Activated B cell treated with CpG ODN at 0.5 μM for 24 hours (primary cell): ENCODE results near the gene PUDP. TPM values are rescaled to one million over a fixed set of nuclear protein-coding genes. Genes with fewer than 3 reads are reported as not detected.

Source experiments
- ATAC-seq: fragments of 200-7000 bp; cut with Tn5 transposase; one replicate; pipeline ENCODE4 v1.10.0; 2021; ENCODE audit warnings: low read depth, mild to moderate bottlenecking, moderate library complexity
- CTCF ChIA-PET: fragments of 350-600 bp; sonication (Branson Sonifier 250); formaldehyde crosslinking; loops from one replicate; lab custom pipeline; 2021; ENCODE audit warnings: antibody characterized with exemption; lab: Charles Lee
- POLR2A ChIA-PET: fragments of 350-600 bp; sonication (Branson Sonifier 250); formaldehyde crosslinking; loops from one replicate; lab custom pipeline; 2021; ENCODE audit warnings: antibody characterized with exemption; lab: Charles Lee
- DNase-seq: peaks from one replicate; pipeline ENCODE4 v3.0.0; 2022
- H3K27ac Mint-ChIP-seq: one replicate; pipeline ENCODE4 v1.8.0; 2020; ENCODE audit warnings: mixed read lengths
- H3K27me3 Mint-ChIP-seq: one replicate; pipeline ENCODE4 v1.8.0; 2021; ENCODE audit warnings: mixed read lengths
- H3K36me3 Mint-ChIP-seq: one replicate; pipeline ENCODE4 v1.8.0; 2021; ENCODE audit warnings: low read depth, mixed read lengths
- H3K4me1 Mint-ChIP-seq: one replicate; pipeline ENCODE4 v1.8.0; 2021; ENCODE audit warnings: mixed read lengths
- H3K4me3 Mint-ChIP-seq: one replicate; pipeline ENCODE4 v1.8.0; 2020; ENCODE audit warnings: mild to moderate bottlenecking, mixed read lengths
- H3K9me3 Mint-ChIP-seq: one replicate; pipeline ENCODE4 v1.8.0; 2020; ENCODE audit warnings: mixed read lengths
- CTCF ChIP-seq: fragments of 200-600 bp; IDR thresholded peaks from one replicate; pipeline ENCODE4 v1.8.0; 2022; ENCODE audit warnings: antibody characterized with exemption, mild to moderate bottlenecking
- intact Hi-C: fragments of 100-400 bp; cut with micrococcal nuclease; formaldehyde crosslinking; loops from one replicate; pipeline ENCODE4 v1.15.1; 2024
- total RNA-seq: library from RNA; stranded (reverse); gene quantifications from 2 replicates; pipeline ENCODE4 v1.2.3, GENCODE V29; 2022

The PUDP gene
- total RNA-seq, 1 donor from 2014 or later: 14.0 TPM

- TF ChIP-seq CTCF: no peak
- no peak for ATAC-seq
- intact Hi-C loops: no loop called here
- peaks cover 29% of the 10 kb centered on the region for H3K4me1 Mint-ChIP-seq
- H3K36me3 Mint-ChIP-seq: peaks cover 18% of the 10 kb centered on the region
- H3K27me3 Mint-ChIP-seq: no peaks in the 10 kb centered on the region
- no peak overlapping the region for H3K27ac Mint-ChIP-seq
- no peak overlapping the region for H3K4me3 Mint-ChIP-seq
- ChIA-PET CTCF (no interaction called here), POLR2A (interaction anchor here (0.6 kb wide), 2 partner anchors 17 to 56 kb away, joined by 3 read pairs; no protein-coding TSS in a partner anchor)
- no peaks in the 10 kb centered on the region for H3K9me3 Mint-ChIP-seq
- DNase-seq: no peak
Observed at GRCh38 chrX:7067256-7067655, 80.7 kb downstream of the PUDP start.

- no peak for ATAC-seq
- Mint-ChIP-seq H3K27me3 (no peaks in the 10 kb centered on the region), H3K27ac (no peak overlapping the region)
Observed at GRCh38 chrX:7065473-7065872, 82.5 kb downstream of the PUDP start.

GRCh38 chrX:7062903-7063302 lies 85.0 kb downstream of the PUDP start:
- intact Hi-C loops: no loop called here
- no peak for ATAC-seq
- TF ChIP-seq CTCF: no peak
- ChIA-PET CTCF (no interaction called here), POLR2A (no interaction called here)
- Mint-ChIP-seq H3K4me1 (peaks cover 30% of the 10 kb centered on the region), H3K27ac (no peak overlapping the region), H3K9me3 (no peaks in the 10 kb centered on the region), H3K4me3 (no peak overlapping the region), H3K27me3 (no peaks in the 10 kb centered on the region), H3K36me3 (peaks cover 11% of the 10 kb centered on the region)
- no peak for DNase-seq

More at GRCh38 chrX:7065473-7065872, 82.5 kb downstream of the PUDP start:
- intact Hi-C loops: no loop called here
- Mint-ChIP-seq H3K4me3 (no peak overlapping the region), H3K9me3 (no peaks in the 10 kb centered on the region), H3K4me1 (peaks cover 25% of the 10 kb centered on the region), H3K36me3 (peaks cover 15% of the 10 kb centered on the region)
- no peak for TF ChIP-seq CTCF
- DNase-seq: no peak
- POLR2A ChIA-PET: no interaction called here
- CTCF ChIA-PET: no interaction called here

- ATAC-seq (no peak), DNase-seq (no peak)
- H3K27ac Mint-ChIP-seq: no peak overlapping the region
- peaks cover 8% of the 10 kb centered on the region for H3K36me3 Mint-ChIP-seq
- no peak overlapping the region for H3K4me3 Mint-ChIP-seq
- no peak for TF ChIP-seq CTCF
- POLR2A ChIA-PET: no interaction called here
- no peaks in the 10 kb centered on the region for H3K9me3 Mint-ChIP-seq
- intact Hi-C loops: no loop called here
- peaks cover 36% of the 10 kb centered on the region for H3K4me1 Mint-ChIP-seq
- H3K27me3 Mint-ChIP-seq: no peaks in the 10 kb centered on the region
- CTCF ChIA-PET: no interaction called here
Observed at GRCh38 chrX:7062276-7062675, 85.7 kb downstream of the PUDP start.

GRCh38 chrX:7061429-7061828 lies 86.5 kb downstream of the PUDP start:
- Mint-ChIP-seq H3K9me3 (no peaks in the 10 kb centered on the region), H3K4me1 (peaks cover 43% of the 10 kb centered on the region), H3K27ac (no peak overlapping the region), H3K27me3 (no peaks in the 10 kb centered on the region), H3K4me3 (no peak overlapping the region), H3K36me3 (peaks cover 9% of the 10 kb centered on the region)
- ATAC-seq (no peak), DNase-seq (no peak)
- ChIA-PET CTCF (no interaction called here), POLR2A (no interaction called here)
- intact Hi-C loops: no loop called here
- no peak for TF ChIP-seq CTCF
